Activated CD4-positive, alpha-beta T cell treated with anti-CD3 and anti-CD28 coated beads for 1 hour (primary cell): Measurements from ENCODE around the gene RAB32.

ENCODE experiments used
- DNase-seq: peaks from one replicate; pipeline ENCODE4 v3.0.0-alpha.2; 2020

RAB32 gene

GRCh38 chr6:146583966-146584365 lies 40.3 kb downstream of the RAB32 start:
- no peak for DNase-seq

GRCh38 chr6:146587459-146587858 lies 43.8 kb downstream of the RAB32 start:
- no peak for DNase-seq

GRCh38 chr6:146590492-146590891 lies 46.9 kb downstream of the RAB32 start:
- no peak for DNase-seq

- DNase-seq: no peak
Observed at GRCh38 chr6:146592451-146592850, 48.8 kb downstream of the RAB32 start.

GRCh38 chr6:146593986-146594385 lies 50.4 kb downstream of the RAB32 start:
- no peak for DNase-seq

GRCh38 chr6:146594495-146594894 lies 50.9 kb downstream of the RAB32 start:
- no peak for DNase-seq

- no peak for DNase-seq
Observed at GRCh38 chr6:146595972-146596731, 52.5 kb downstream of the RAB32 start.

- no peak for DNase-seq
Observed at GRCh38 chr6:146598772-146599405, 55.3 kb downstream of the RAB32 start, which contains the start of gene ADGB. ADGB (plus strand) TSS chr6:146598972; CDS start chr6:146599041, 69 bp downstream.

GRCh38 chr6:146601352-146601751 lies 57.7 kb downstream of the RAB32 start:
- no peak for DNase-seq

GRCh38 chr6:146602526-146602925 lies 58.9 kb downstream of the RAB32 start:
- DNase-seq: no peak
